ENCODE measurements around the gene NUDT16.
"Not testable (repeated sequence)": the region's sequence is repeated elsewhere in the genome, so short reads cannot be mapped to it uniquely, and the experiment has no call there.

The NUDT16 gene

DNA sequence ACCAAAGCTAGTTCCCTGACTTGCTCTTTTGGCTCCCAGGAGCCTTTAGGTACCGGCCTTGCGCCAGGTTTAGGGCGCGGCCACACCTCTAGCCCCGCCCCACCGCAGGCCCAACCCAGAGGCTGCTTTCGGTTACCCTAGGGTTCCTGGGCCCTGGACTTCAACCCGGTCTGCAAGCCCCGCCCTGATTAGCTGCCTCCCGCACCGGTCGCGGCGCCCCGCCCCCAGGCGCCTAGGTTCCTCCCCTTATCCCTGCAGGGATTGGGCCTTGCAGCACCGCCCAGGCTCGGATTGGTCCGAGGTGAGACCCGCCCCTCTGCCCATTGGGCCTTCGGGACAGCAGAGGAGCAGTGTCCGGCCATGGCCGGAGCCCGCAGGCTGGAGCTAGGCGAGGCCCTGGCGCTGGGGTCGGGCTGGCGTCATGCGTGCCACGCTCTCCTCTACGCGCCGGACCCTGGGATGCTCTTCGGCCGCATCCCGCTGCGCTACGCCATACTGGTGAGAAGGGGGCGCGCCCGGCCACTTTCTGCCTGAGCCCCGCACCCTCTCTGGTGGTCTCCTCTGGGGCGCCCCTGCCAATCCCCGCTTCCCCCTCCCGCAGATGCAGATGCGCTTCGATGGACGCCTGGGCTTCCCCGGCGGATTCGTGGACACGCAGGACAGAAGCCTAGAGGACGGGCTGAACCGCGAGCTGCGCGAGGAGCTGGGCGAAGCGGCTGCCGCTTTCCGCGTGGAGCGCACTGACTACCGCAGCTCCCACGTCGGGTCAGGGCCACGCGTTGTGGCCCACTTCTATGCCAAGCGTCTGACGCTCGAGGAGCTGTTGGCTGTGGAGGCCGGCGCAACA is at the start of gene NUDT16:
Gene NUDT16 (plus strand): TSS at position 330 of the 847 bp plus-strand sequence. CDS start 31 bp downstream, at position 361.
- peak; percentile 87 for DNase-seq

DNA sequence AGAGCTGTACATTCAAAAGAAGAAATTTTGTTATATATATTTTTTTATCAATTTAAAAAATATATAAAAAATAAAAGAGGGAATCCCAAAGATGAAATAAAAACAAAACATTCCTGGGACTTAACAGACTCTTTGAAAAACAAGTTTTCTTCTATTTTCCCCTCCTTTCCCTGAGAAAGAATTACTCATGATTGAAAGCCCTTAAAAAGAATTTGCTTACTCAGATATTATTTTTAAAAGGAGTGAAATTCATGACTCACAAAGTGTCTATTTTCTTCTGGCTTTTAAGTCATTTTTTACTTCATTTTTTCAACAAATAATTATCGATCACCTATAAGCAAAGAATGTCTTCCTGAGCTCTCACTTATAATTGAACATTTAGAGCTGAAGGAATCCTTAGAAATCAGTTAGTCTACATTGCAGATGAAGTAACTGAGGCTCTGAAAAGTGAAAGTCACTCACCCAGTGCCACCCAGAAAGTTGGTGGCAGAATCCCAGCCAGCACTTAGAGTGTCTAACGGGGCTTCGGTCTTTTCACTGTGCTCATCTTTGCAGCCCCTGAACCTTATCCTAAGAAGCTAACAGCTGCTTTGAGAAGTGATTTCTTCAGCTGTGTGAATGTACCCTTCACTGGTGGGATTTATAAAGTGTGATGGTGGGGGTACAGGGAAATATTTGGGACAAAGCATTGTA is 42.5 kb upstream of the NUDT16 start:
- DNase-seq, result no peak

DNA sequence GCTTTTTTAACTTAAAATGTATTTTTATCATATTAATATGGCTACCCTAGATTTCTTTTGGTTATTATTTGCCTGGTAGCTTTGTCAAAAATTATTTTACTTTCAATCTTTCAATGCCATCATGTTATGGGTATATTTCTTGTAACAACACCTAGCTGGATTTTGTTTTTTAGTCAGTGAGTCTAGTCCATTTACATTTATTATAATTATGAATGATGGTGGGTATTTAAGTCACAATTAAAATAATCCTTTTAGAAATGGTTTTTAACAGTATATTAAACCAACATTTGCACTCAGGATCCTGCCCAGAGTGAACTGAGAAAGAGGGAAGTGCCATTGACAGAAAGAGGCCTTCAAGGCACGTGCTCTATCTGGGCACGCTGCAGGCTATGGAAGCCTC is 39.8 kb upstream of the NUDT16 start:
- no peak for DNase-seq

DNA sequence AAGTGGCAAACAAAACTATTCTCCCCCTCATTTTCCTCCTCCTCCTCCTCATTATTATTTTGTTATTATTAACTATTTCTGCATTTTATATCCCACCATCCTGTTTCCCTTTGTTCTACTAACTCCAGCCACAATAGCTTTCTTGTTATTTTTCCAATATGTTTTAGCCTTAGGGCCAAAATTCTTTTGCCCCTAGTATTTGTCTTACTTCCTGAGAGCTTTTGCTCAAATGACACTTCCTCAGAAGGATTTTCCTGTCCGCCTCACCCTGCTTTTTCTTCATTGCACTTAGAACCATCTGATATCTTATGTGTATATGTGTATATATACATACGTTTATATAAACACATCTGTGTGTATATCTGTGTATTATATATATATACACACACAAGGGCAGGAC is 32.7 kb upstream of the NUDT16 start:
- DNase-seq, result no peak

DNA sequence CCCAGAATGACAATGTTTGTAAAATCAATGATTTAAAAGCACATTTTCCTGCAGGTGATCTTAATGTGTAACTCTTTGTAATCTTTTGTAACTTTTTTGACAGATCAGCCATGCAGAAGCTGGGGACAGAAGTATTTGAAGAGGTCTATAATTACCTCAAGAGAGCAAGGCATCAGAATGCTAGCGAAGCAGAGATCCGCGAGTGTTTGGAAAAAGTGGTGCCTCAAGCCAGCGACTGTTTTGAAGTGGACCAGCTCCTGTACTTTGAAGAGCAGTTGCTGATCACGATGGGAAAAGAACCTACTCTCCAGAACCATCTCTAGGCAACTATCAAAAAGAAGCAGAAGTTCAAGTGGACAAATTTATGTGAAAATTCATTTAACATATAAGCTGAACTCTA is 32.1 kb upstream of the NUDT16 start:
- DNase-seq, result no peak

DNA sequence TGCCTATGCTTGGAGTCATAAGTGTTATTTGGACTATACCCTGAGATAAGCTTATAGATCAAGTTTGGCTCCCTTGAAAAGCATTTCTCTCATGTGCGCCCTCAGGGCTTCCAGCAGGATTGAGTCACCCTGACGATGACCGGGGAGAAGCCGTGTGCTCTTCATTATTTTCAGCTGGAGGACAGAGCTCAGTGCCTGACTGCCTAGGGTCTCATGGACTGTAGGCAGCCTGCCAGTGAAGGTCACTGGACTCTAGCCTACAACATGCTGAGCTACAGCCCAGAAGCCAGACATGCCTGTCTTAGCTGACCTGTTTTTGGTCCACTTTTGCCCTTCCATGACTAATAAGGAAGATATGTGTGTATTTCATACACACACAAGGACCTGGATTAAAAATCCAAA is 31.6 kb upstream of the NUDT16 start:
- no peak for DNase-seq

DNA sequence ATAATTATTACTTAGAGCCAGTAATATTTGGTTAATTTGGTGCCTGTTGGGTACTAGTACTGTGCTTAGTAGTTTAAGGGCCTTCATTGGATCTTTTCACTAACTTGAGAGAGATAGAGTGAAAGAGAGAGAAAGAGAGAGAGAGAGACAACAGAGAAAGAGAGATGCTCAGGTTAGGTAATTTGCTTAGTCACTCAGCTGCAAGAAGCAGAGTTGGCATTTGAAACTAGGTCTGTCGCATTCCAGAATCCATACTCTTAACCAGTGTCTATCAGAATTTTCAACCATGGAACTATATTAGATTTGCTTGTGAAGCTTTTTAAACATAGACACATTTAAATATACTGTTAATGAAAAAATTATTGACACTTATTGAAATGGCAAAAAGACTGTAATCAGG is 31.1 kb upstream of the NUDT16 start:
- DNase-seq, result no peak

DNA sequence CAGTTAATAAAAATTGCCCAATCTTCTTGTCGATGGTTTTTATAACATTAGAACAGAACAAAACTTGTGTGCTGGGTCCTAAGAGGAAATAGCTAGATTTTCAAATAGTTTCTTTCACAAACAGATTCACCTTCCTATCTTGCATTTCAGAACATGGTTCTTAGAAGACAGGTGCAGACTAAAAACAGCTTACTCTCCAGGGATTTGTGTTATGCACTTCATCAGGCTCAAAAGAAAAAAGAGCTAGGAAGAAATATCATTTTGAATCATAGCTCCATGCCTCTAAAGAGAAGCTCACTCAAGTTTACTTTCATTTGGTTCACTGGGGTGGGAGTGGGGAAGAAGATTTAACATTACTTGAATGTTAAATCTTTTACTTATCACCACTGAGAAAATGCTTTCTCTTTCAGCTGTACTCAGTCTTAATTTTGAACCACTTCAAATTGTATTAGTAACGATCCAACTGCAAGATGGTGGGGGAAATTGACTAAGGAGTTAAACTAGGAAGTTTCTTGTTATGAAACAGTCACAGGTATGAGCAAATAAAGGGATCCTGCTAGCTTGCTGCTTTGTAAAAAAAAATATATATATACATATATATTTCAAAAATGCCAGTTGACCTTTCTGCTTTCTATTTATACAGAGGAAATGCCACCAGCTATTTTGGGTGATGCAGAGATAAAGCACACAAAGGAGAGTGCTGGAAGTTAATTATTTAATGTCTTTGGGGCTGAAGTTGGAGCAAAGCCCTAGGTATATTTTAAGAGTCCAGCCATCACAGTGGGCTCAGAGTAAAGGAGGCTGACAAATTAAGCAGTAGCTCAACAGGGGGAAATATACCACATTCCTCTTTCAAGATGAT is 28.3 kb upstream of the NUDT16 start:
- no peak for DNase-seq

DNA sequence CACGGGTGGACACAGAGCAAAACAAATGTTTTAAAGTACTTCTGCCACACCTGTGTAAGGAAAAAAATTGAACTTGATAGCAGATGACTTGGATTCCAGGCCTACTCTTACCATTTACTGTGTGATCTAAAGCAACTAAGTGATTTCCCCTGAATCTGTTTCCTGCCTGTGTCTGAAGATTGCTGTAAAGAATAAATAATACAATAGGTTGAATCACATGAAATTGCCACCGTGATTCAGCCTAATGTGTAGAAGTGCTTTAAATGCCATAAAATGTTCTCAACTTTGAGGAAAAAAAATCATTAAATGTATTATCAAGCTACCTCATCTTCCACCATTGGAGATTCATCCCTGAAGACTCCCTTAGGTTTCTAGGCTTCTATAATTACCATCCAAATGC is 27.6 kb upstream of the NUDT16 start:
- DNase-seq, result no peak

DNA sequence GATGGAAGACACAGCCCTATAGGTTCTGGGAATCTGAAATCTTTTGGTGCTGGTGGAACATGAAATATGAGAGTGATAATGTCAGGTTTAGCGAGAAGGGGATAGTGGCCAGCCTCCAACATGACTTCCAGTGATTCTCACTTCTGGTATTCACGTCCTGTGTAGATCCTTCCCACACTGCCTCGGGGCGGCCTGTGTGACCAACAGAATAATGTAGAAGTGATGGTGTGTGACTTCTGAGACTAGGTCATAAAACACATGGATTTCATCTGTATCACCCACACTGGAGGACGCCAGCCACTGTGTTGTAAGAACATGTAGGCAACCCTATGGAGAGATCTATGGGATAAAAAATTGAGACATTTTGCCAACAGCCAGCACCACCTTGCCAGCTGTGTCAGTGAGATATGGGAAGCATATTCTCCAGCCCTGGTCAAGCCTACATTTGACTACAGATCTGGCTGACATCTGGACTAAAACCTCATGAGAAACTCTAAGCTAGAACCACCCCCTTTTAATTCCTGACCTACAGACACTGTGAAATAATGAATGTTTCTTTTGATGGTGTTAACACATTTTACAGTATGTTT is 25.5 kb upstream of the NUDT16 start:
- no peak for DNase-seq

DNA sequence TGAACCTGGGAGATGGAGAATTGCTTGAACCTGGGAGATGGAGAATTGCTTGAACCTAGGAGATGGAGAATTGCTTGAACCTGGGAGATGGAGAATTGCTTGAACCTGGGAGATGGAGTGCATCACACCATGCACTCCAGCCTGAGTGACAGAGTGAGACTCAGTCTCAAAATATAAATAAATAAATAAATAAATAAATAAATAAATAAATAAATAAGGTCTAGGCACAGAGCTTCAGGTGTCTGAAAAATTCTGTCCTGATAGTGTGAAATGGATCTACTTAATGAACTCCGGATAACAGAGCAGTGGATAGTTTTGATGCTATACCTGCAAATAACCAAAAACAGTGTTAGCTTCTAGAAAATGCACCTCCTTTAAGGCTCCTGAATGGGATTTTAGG is 24.3 kb upstream of the NUDT16 start:
- DNase-seq, result no peak

DNA sequence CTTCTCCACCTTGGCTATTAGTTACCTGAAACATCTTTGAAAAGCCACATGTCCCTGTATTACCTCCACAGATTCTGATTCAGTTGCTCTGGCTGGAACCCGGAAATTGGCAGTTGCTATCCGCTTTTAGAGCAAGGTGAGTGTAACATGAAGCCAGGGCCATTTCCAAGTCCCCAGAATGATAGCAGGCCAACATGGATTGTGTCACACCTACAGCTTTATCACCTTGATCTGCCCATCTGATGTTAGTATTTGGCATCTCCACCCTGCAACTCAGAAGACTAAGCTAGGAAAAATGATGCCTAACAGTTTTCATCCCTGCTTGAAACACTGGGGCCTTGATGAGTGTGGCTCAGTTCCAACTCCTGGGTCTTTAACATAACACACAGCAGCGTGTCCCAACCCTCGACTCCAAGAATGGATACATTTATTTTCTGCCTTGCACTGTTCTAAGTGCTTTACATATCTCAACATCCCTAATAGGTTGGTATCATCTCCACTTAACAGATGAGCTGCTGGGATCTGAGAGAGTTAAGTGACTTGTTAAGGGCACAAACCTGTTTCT is 21.3 kb upstream of the NUDT16 start:
- no peak for DNase-seq

DNA sequence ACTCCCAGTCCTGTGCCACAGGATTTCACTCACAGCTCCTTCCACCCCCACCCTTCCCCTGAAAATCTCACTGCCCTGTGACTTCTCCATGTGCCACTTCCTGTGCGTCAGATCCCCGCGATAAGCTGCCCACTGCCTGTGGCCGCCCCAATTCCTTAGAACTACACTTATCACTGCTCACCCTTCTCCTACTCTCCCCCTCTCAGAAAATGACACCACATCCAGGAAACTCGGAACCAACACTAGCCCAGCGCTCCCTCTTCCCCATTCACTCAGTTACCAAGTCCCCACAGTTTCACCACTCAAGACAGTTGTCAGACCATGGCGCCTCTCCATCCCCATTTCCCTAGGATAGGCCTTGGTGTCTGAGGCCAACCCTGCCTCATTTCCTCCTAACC is 20.5 kb upstream of the NUDT16 start:
- DNase-seq, result not testable (repeated sequence)

DNA sequence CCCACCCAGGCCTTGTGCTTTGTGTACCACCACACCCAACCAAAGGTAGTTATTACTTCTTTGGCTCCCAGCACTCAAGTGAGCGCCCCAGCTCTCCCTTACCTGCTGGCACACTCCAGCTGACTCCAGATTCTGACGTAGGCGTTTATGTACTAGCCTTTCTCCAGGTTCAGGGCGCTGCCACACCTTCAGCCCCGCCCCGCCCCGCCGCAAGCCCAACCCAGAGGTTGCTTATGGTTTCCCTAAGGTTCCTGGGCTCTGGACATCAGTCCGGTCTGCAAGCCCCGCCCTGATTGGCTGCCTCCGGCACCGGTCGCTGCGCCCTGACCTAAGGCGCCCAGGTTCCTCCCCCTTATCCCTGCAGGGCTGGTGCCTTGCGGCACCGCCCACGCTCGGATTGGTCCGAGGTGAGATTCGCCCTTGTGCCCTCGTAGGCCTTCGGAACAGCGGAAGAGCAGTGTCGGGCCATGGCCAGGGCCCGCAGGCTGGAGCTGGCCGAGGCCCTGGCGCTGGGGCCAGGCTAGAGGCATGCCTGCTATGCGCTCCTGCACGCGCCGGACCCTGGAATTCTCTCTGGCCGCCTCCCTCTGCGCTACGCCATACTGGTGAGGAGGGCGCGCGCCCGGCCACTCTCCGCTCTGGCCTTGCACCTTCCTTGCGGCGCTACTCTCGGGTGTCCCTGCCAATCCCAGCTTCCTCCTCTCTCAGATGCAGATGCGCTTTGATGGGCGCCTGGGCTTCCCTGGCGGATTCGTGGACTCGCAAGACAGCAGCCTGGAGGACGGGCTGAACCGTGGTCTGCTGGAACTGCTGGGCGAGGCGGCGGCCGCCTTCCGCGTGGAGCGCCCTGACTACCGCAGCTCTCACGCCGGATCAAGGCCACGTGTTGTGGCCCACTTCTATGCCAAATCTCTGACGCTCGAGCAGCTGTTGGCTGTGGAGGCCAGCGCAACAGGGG is 19.8 kb upstream of the NUDT16 start:
- DNase-seq, result no peak

DNA sequence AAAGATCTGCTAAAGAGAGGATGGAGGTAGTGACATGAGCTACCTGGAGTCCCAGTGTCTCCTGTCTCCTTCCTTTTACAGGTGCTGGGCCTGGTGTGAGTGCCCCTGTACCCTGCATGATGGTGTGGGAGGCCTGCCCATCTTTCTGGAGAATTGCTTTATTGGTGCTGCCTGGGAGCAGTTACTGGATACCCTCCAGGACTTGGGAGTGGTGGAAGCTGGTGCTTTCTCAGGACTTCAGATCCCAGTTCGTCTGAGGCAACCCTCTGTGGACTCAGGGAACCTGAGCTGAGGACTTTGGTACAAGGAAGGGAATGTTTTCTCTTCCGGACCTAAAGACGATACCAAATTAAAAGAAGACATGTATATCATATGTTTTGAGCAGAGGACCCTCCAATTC is 18.3 kb upstream of the NUDT16 start:
- DNase-seq, result no peak

DNA sequence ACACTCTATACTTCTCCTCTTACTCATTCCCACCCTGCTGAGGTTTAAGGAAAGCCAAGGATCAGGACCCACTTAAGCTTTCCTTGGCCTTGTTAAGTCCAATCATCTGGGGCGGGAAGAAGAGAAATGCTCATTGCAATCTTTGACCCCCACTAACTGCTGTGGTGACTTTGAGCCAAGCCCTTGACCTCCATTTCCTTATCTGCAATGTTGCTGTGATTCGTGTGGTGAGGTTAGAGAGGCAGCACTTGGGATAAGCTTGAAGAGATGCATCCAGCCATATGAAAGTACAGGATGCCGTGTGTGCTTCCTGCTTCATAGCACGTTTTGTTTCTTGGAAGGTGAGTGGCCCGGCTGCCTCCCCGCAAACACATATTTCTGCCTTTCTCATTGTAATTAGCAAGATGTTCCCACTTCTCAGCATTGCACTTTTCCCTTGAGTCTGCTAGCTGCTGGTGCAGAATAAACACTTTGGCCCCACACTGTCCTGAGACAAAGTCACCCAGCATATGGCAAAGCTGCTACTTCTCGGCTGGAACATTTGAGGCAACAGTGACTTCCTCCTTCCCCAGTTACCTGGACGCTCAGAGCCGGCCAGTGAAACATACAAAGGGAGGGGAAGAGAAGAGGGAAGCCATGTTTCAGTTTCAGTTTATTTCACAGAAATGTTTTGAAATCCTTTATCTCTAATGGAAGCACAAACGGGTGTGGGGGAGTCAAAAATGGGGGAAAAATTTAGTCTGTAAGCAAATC is 10.5 kb upstream of the NUDT16 start:
- no peak for DNase-seq

DNA sequence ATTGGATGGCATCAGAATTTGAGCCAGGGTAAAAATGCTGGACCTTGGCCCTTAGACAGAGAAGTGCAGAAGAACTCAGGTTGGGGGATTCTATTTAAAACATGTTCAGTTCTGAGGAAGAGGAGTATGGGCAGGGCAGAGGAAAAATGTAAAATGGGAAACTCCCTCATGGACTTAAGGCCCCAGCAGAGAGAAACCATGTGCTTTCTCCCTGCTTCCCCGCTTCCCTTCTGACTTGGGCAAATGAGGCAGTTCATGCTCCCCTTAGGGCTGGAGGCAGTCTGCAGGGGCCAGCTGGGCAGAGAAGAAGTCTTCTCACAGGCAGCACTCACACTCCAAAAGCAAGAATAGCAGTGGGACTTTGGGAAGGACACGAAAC is 9.9 kb upstream of the NUDT16 start:
- DNase-seq, result no peak

DNA sequence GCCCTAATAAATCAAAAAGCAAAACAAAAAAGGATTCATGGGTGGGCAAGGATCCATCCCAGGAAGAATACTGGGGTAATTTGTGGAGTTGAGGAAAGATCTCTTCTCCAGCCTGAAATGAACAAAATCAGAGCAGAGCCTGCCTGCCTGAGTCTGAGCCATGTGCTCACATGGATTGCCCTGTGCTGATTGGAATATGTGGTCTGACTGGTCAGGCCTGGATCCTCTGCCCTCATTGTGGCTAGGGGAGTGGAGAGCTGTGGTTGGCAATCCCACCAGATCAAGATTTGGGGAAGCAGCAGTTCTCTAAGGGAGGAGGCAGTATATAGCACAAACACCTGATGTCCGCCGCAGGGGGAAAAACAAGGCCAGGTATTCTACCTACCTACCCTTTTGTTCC is 6.8 kb upstream of the NUDT16 start:
- no peak for DNase-seq

DNA sequence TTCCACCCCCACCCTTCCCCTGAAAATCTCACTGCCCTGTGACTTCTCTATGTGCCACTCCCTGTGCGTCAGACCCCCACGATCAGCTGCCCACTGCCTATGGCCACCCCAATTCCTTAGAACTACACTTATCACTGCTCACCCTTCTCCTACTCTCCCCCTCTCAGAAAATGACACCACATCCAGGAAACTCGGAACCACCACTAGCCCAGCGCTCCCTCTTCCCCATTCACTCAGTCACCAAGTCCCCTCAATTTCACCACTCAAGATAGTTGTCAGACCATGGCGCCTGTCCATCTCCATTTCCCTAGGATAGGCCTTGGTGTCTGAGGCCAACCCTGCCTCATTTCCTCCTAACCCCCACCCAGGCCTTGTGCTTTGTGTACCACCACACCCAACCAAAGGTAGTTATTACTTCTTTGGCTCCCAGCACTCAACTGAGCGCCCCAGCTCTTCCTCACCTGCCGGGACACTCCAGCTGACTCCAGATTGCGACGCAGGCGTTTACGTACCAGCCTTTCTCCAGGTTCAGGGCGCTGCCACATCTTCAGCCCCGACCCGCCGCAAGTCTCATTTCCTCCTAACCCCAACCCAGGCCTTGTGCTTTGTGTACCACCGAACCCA is 641 bp upstream of the NUDT16 start:
- not testable (repeated sequence) for DNase-seq

DNA sequence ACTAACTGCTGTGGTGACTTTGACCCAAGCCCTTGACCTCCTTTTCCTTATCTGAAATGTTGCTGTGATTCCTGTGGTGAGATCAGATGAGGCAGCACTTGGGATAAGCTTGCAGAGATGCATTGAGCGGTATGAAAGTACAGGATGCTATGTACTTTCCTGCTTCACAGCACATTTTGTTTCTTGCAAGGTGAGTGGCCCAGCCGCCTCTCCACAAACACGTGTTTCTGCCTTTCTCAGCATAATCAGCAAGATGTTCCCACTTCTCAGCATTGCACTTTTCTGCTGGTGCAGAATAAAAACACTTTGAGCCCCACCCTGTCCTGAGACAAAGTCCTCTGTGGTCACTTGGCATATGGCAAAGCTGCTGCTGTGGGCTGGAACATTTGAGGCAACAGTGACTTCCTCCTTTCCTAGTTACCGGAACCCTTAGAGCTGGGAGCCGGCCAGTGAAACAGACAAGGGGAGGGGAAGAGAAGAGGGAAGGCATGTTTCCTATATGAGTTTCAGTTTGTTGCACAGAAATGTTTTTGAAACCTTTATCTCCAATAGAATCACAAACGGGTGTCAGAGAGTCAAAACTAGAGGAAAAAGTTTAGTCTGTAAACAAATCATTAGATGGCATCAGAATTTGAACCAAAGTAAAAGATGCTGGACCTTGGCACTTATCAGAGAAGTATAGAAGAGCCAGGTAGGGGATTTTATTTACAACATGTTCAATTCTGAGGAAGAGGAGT is 5.0 kb downstream of the NUDT16 start:
- no peak for DNase-seq
